ENCODE results near the gene MCTP2.
"Not testable (repeated sequence)": the region's sequence is repeated elsewhere in the genome, so short reads cannot be mapped to it uniquely, and the experiment has no call there.

MCTP2 gene

GRCh38 chr15:94252906-94253491 lies 21.6 kb downstream of the MCTP2 start:
- Histone ChIP-seq H3K4me3 (ENCODE audit: low read depth, low read length) (no peak overlapping the region), H3K27ac (no peak overlapping the region), H3K9me3 (ENCODE audit: severe bottlenecking) (no peaks in the 10 kb centered on the region), H3K27me3 (ENCODE audit: insufficient read depth, low read depth, severe bottlenecking) (peaks cover 44% of the 10 kb centered on the region), H3K36me3 (no peaks in the 10 kb centered on the region)
- DNase-seq, result no peak
- no peak for TF ChIP-seq CTCF (IDR thresholded peaks at IDR 0.05; ENCODE audit: low read depth, low read length)

GRCh38 chr15:94253742-94254141 lies 22.4 kb downstream of the MCTP2 start:
- TF ChIP-seq CTCF (IDR thresholded peaks at IDR 0.05; ENCODE audit: low read depth, low read length), result no peak
- no peak overlapping the region for H3K4me3 ChIP-seq (ENCODE audit: low read depth, low read length)
- H3K27ac ChIP-seq, result no peak overlapping the region
- no peak for DNase-seq
- H3K27me3 ChIP-seq (ENCODE audit: insufficient read depth, low read depth, severe bottlenecking), result peaks cover 42% of the 10 kb centered on the region
- no peaks in the 10 kb centered on the region for H3K9me3 ChIP-seq (ENCODE audit: severe bottlenecking)
- H3K36me3 ChIP-seq, result no peaks in the 10 kb centered on the region

- no peak for TF ChIP-seq CTCF (IDR thresholded peaks at IDR 0.05; ENCODE audit: low read depth, low read length)
- H3K4me3 ChIP-seq (ENCODE audit: low read depth, low read length), result no peak overlapping the region
- no peak for DNase-seq
- no peaks in the 10 kb centered on the region for H3K9me3 ChIP-seq (ENCODE audit: severe bottlenecking)
- peaks cover 46% of the 10 kb centered on the region for H3K27me3 ChIP-seq (ENCODE audit: insufficient read depth, low read depth, severe bottlenecking)
- no peak overlapping the region for H3K27ac ChIP-seq
- no peaks in the 10 kb centered on the region for H3K36me3 ChIP-seq
Measured at GRCh38 chr15:94255540-94255939, 24.2 kb downstream of the MCTP2 start.

GRCh38 chr15:94256511-94256910 lies 25.1 kb downstream of the MCTP2 start:
- H3K36me3 ChIP-seq, result no peaks in the 10 kb centered on the region

GRCh38 chr15:94257776-94258175 lies 26.4 kb downstream of the MCTP2 start:
- H3K4me3 ChIP-seq (ENCODE audit: low read depth, low read length); H3K27ac ChIP-seq; H3K36me3 ChIP-seq; DNase-seq; H3K9me3 ChIP-seq (ENCODE audit: severe bottlenecking): not testable (repeated sequence)
- peaks cover 35% of the 10 kb centered on the region for H3K27me3 ChIP-seq (ENCODE audit: insufficient read depth, low read depth, severe bottlenecking)

More at GRCh38 chr15:94256511-94256910, 25.1 kb downstream of the MCTP2 start:
- Histone ChIP-seq H3K27me3 (ENCODE audit: insufficient read depth, low read depth, severe bottlenecking) (peaks cover 47% of the 10 kb centered on the region), H3K27ac (no peak overlapping the region), H3K4me3 (ENCODE audit: low read depth, low read length) (no peak overlapping the region), H3K9me3 (ENCODE audit: severe bottlenecking) (no peaks in the 10 kb centered on the region)
- DNase-seq, result no peak
- no peak for TF ChIP-seq CTCF (IDR thresholded peaks at IDR 0.05; ENCODE audit: low read depth, low read length)

GRCh38 chr15:94258246-94258645 lies 26.9 kb downstream of the MCTP2 start:
- peaks cover 33% of the 10 kb centered on the region for H3K27me3 ChIP-seq (ENCODE audit: insufficient read depth, low read depth, severe bottlenecking)
- no peaks in the 10 kb centered on the region for H3K36me3 ChIP-seq
- H3K4me3 ChIP-seq (ENCODE audit: low read depth, low read length), result no peak overlapping the region
- DNase-seq, result no peak
- no peaks in the 10 kb centered on the region for H3K9me3 ChIP-seq (ENCODE audit: severe bottlenecking)
- no peak for TF ChIP-seq CTCF (IDR thresholded peaks at IDR 0.05; ENCODE audit: low read depth, low read length)
- H3K27ac ChIP-seq, result no peak overlapping the region

All from WERI-Rb-1 (cell line).